COR-L47 (cell line): Measurements from ENCODE around the gene TIE1.

Experiments used
- DNase-seq: peaks from one replicate; lab custom pipeline; 2025; lab: John Stamatoyannopoulos, UW

Gene TIE1

DNA sequence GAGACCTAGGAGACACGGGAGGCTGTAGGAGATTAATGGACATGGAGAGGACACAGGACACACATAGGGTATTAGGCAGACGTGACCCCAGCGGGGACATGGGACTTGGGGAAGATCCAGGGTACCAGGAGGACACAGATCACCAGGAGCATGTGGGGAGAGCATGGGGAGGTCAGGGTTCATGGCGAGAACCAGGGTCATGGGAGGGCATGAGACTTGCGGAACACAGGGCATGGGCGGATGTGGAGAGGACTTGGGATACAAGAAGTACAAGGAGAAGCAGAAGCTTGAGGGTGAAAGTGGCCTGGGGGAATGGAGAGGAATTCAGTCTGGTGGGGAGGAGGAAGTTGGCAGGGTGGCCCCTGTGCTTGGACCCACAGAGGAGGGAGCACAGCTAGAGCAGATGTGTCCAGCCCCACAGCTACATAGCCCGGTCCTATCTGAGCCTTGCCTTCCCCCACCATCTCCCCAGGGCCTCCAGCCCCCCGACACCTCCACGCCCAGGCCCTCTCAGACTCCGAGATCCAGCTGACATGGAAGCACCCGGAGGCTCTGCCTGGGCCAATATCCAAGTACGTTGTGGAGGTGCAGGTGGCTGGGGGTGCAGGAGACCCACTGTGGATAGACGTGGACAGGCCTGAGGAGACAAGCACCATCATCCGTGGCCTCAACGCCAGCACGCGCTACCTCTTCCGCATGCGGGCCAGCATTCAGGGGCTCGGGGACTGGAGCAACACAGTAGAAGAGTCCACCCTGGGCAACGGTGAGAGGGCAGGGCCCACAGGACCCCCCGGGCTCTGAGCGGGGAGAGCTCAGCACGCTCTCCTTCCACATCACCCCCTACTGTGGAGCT is 12.1 kb downstream of the TIE1 start:
- no peak for DNase-seq

- no peak for DNase-seq
Observed at GRCh38 chr1:43313771-43314170, 13.0 kb downstream of the TIE1 start.

GRCh38 chr1:43314233-43314632 is 13.5 kb downstream of the TIE1 start:
- no peak for DNase-seq

GRCh38 chr1:43315481-43315880 is 14.7 kb downstream of the TIE1 start:
- no peak for DNase-seq

GRCh38 chr1:43315963-43316737 is 15.4 kb downstream of the TIE1 start:
- no peak for DNase-seq

GRCh38 chr1:43316738-43317520 is 16.1 kb downstream of the TIE1 start:
- DNase-seq: no peak

DNA sequence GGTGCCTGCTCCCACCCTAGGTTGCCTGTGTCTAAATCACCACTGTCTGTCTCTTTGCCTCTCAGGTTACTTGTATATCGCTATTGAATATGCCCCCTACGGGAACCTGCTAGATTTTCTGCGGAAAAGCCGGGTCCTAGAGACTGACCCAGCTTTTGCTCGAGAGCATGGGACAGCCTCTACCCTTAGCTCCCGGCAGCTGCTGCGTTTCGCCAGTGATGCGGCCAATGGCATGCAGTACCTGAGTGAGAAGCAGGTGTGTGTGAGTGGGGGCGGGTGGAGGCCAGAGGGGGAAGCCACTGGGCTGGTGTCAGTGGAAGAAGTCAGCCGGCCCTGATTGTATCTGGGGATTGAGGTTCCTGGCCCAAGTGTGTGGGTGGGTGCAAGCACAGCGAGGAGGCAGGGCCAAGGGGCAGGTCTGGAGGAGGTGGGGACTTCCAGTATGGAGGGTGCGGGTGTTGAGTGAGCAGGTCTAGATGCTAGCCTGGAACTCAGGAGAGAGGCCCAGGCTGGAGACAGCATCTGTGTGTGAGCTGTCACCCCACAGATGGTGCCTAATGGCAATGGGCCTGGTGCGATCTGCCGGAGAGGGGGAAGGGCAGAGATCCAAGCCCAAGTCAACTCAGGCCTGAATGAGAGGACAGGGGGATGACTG is 17.2 kb downstream of the TIE1 start:
- DNase-seq: no peak

DNA sequence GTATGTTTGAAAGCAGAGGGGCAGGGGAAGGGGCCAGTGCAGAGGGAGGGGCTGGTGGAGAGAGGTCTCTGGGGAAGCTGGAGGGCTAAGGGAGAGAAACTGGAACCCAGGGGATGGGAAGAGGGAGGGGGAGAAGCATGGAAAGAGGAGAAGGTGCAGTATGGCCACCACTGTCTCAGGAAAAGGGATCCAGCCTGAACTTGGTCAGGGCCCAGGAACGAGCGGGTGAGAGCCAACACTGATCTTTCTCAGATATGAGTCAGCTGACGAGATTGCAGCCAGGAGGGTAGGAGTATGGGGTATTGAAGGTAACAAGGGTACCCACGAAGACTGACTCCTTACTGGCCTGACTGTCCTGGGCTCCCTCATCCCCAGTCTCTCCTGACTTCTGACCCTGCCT is 18.0 kb downstream of the TIE1 start:
- no peak for DNase-seq

DNA sequence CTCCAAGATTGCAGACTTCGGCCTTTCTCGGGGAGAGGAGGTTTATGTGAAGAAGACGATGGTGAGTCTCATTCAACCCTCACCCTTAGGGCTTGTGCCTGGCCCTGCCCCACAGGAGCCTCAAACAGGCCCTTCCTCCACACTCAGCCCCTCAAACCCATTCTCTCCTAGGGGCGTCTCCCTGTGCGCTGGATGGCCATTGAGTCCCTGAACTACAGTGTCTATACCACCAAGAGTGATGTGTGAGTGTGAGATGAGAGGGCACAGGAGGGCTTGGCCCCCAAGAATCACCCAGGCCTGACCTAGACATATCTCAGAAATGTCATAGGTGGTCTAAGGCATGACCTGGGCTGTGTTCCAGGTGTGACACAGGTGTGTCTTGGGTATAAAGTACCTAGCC is 18.5 kb downstream of the TIE1 start:
- no peak for DNase-seq

DNA sequence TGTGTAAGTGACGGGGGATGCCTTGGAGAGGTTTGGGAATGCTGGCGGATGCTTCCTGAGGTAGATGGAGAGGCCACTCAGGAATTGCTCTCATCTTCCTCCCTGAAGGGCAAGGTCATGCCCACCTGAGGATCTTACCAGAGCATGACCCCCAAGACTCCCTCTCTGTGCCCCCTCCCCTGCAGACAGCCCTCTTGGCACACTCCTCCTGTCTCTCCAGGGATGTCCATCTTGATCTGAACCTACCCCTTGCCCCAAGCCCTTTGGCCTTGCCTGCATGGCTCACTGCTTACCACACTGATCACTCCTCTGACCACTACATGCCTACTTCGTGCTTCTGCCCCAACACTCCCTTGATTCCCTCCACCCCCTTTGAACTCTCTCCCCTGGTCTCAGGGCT is 19.0 kb downstream of the TIE1 start:
- no peak for DNase-seq

- no peak for DNase-seq
Observed at GRCh38 chr1:43321331-43321891, 20.6 kb downstream of the TIE1 start.

- no peak for DNase-seq
Observed at GRCh38 chr1:43322506-43322905, 21.7 kb downstream of the TIE1 start.

DNA sequence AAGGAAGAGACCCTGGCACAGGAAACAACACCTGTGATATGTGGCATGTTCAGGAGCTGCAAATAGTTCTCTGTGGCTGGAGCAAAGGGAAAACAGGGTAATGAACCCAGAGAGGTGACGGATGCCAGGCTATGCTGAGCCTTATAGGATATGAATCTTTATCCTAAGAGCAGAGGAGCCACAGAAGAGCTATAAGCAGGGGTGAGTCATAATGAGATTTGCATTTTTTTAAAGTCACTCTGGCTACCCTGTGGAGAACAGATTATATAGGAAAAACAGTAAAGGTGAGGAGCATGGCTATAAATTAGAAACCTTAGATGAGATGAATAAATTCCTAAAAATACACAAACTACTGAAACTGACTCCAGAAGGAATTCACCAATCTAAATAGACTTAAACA is 24.0 kb downstream of the TIE1 start:
- DNase-seq: no peak

- DNase-seq: no peak
Observed at GRCh38 chr1:43325381-43325780, 24.6 kb downstream of the TIE1 start.

GRCh38 chr1:43327549-43328292 is 26.9 kb downstream of the TIE1 start:
- no peak for DNase-seq

GRCh38 chr1:43329995-43330751 is 29.4 kb downstream of the TIE1 start:
- DNase-seq: no peak

- DNase-seq: no peak
Observed at GRCh38 chr1:43331688-43332087, 30.9 kb downstream of the TIE1 start.

DNA sequence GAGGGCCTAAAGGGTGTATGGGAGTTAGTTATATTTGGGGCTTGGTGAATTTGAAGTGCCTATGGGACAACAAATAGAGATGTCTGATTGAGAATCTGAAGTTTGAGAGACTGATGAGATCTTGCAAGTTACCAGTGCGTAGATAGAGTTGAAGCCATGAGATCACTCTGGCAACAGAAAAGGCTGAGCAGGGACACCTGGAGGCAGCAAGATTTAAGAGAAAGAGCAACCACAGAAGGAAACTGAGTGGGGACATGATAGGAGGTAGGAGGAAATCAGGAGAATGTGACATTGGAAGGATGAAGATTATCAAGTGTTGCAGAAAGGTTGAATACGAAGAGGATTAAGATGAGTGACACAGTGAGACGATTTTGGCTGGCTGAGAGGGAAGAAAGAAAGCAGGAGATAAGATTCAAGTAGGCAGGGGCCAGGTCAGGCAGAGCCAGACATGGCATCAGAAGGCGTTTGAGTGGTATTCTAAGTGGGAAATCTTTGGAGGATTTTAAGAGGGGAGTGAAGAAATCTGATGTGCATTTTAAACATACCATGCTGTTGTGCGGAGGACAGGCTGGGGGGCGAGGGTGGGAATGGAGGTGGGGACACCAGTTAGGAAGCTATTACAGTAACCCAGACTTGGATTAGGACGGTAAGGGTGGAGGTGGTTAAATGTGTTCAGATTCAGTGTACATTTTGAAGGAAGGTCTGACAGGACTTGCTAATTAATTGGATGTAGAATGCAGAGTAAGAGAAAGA is 33.8 kb downstream of the TIE1 start:
- DNase-seq: no peak

DNA sequence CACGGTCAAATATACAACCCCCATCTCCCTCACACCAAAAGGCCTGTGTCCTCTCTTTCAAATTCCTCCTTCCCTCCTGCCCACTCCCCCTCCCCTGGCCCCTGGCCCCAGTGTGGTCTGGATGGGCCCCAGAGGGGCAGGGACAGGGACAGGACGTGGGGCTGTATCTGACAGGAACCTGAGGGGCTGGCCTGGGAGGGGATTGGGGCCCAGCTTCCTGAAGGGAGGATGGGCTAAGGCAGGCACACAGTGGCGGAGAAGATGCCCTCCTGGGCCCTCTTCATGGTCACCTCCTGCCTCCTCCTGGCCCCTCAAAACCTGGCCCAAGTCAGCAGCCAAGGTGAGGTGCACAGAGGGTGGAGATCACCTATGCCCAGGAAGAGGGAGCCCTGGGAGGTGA is 36.8 kb downstream of the TIE1 start, which contains the start of gene MPL:
MPL (plus strand) TSS at position 231 of the 400 bp plus-strand sequence; CDS start at position 262, 31 bp downstream.
- DNase-seq: no peak
